Measurements from ENCODE around the gene TDRD12.

Gene TDRD12

GRCh38 chr19:32859591-32859990 is 140.0 kb downstream of the TDRD12 start:
- H3K27ac ChIP-seq, result no peak overlapping the region
- TF ChIP-seq ZFX (IDR thresholded peaks at IDR 0.05) (no peak), CTCF (conservative IDR thresholded peaks at IDR 0.05) (no peak)

- no peak overlapping the region for H3K27ac ChIP-seq
- TF ChIP-seq ZFX (IDR thresholded peaks at IDR 0.05) (no peak), CTCF (conservative IDR thresholded peaks at IDR 0.05) (no peak)
Measured at GRCh38 chr19:32861596-32861995, 142.0 kb downstream of the TDRD12 start.

DNA sequence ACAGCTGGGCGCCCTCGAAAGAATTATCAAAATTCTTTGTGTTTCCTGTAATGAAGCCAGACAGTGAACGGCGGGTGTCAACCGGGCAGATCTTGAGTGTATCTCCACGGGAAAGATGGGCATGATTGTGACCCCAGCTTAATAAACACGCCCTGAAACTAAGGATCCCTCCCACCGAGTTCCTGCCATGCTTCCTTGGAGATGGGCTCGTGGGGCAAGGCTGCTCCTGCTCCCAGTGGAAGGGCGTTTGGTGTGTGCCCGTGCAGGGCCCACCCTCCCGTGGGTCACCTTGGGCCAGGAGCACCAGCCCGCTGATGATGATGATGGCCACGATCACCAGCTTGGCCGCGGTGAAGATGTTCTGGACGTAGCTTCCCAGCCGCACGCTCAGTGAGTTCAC is 142.6 kb downstream of the TDRD12 start:
- TF ChIP-seq CTCF (conservative IDR thresholded peaks at IDR 0.05), result no peak
- TF ChIP-seq ZFX (IDR thresholded peaks at IDR 0.05), result no peak

GRCh38 chr19:32862741-32863140 is 143.2 kb downstream of the TDRD12 start:
- H3K27ac ChIP-seq, result no peak overlapping the region
- no peak for TF ChIP-seq ZFX (IDR thresholded peaks at IDR 0.05)
- TF ChIP-seq CTCF (conservative IDR thresholded peaks at IDR 0.05), result no peak

More for the DNA sequence above, 142.6 kb downstream of the TDRD12 start:
- H3K27ac ChIP-seq, result no peak overlapping the region

DNA sequence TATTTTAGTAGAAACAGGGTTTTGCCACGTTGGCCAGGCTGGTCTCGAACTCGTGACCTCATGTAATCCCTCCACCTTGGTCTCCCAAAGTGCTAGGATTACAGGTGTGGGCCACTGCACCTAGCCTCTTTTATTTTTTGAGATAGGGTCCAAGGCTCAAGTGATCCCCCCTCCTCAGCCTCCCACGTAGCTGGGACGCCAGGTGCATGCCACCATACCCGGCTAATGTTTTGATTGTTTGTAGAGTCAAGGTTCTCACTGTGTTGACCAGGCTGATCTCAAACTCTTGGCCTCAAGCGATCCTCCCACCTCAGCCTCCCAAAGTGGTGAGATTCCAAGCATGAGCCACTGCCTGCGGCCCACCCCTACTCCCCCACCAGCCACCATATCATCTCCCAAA is 143.7 kb downstream of the TDRD12 start:
- no peak for TF ChIP-seq ZFX (IDR thresholded peaks at IDR 0.05)
- TF ChIP-seq CTCF (conservative IDR thresholded peaks at IDR 0.05), result no peak
- no peak overlapping the region for H3K27ac ChIP-seq

DNA sequence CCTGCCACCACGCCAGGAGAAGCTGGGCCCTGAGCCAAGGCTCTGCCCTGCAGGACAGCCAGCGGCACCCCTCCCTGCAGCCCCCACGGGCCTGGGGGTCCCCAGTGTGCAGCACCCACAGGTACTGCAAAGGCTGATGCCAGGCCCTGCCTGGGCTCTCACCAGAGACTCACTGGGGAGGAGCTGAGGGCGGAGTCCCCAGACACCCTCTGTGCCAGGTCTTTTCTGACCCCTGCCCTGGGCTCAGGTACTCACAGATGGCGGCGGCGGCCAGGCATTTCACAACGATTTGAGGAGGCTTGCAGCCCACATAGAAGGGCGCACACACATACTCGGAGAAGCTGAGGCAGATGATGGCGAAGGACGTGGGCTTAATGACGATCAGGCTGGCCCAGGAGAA is 144.3 kb downstream of the TDRD12 start:
- TF ChIP-seq CTCF (conservative IDR thresholded peaks at IDR 0.05) (no peak), ZFX (IDR thresholded peaks at IDR 0.05) (no peak)
- H3K27ac ChIP-seq, result no peak overlapping the region

GRCh38 chr19:32864318-32865007 is 144.9 kb downstream of the TDRD12 start:
- no peak for TF ChIP-seq ZFX (IDR thresholded peaks at IDR 0.05)
- no peak for TF ChIP-seq CTCF (conservative IDR thresholded peaks at IDR 0.05)
- no peak overlapping the region for H3K27ac ChIP-seq
